ENCODE results near the gene HOXC13.

Gene HOXC13

DNA sequence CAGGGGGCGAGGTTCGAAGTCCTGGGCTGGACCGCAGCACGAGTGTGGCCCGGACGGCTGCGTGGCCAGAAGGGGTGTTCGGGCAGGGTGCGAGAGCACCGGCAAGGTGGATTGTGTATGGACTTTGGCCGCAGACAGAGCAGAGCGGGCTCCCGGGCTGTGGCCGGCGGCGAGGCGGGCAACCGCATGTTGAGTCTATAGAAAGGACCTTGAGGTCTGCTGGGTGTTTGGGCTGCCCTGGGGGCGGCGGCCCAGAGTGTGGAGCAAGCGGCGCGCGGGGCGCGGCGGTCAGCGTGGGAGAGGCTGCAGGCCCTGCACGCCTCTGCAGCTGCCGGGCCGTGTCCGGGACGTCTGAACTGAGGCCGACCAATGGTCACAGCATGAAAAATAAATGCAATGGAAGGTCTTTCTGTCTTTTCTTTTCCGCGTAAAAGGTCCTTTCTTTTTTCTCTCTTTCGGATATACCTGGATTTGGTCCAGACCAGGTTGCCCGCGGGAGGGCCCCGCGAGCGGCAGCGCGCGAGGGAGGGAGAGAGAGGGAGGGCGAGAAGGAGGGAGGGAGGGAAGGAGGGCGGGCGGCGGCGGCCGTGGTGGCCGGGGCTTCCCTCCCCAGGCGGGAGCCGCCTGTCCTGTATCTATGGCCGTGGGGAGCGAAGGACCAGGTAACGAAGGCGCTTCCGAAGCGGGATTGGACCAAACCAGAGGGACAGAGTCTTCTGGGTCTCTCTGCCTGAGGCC lies 55.8 kb downstream of the HOXC13 start:
- TF ChIP-seq, protein P1, sequence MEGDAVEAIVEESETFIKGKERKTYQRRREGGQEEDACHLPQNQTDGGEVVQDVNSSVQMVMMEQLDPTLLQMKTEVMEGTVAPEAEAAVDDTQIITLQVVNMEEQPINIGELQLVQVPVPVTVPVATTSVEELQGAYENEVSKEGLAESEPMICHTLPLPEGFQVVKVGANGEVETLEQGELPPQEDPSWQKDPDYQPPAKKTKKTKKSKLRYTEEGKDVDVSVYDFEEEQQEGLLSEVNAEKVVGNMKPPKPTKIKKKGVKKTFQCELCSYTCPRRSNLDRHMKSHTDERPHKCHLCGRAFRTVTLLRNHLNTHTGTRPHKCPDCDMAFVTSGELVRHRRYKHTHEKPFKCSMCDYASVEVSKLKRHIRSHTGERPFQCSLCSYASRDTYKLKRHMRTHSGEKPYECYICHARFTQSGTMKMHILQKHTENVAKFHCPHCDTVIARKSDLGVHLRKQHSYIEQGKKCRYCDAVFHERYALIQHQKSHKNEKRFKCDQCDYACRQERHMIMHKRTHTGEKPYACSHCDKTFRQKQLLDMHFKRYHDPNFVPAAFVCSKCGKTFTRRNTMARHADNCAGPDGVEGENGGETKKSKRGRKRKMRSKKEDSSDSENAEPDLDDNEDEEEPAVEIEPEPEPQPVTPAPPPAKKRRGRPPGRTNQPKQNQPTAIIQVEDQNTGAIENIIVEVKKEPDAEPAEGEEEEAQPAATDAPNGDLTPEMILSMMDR (IDR thresholded peaks at IDR 0.05; ENCODE audit: extremely low read depth, insufficient read depth, missing control alignments), result no peak
- in situ Hi-C loops (cut with MboI; ENCODE audit: low pct_unique_long_range_greater_than_20kb, low sequenced_read_pairs, unreplicated experiment), result no loop called here
- DNase-seq (ENCODE audit: low spot score), result no peak

DNA sequence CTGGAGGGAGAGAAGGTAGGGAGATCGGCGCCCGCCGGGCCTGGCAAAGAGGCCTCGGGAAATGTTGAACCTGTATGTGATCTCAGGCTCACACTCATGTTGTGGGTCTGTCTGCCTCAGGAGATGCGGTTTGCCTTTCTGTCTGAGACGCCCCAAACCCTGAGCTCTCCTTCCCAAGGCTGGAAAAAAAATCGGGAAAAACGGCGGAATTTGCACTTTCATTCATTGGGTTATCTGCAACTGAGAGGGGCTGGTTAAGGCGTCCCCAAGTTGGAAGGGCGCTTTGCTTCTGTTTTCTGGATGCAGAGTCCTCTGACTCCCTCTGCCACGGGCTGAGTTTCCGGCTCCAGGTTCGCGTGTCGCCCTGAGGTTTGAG lies 56.4 kb downstream of the HOXC13 start:
- DNase-seq (ENCODE audit: low spot score), result no peak
- TF ChIP-seq, protein P1 (IDR thresholded peaks at IDR 0.05; ENCODE audit: extremely low read depth, insufficient read depth, missing control alignments), result no peak
- in situ Hi-C loops (cut with MboI; ENCODE audit: low pct_unique_long_range_greater_than_20kb, low sequenced_read_pairs, unreplicated experiment), result no loop called here

DNA sequence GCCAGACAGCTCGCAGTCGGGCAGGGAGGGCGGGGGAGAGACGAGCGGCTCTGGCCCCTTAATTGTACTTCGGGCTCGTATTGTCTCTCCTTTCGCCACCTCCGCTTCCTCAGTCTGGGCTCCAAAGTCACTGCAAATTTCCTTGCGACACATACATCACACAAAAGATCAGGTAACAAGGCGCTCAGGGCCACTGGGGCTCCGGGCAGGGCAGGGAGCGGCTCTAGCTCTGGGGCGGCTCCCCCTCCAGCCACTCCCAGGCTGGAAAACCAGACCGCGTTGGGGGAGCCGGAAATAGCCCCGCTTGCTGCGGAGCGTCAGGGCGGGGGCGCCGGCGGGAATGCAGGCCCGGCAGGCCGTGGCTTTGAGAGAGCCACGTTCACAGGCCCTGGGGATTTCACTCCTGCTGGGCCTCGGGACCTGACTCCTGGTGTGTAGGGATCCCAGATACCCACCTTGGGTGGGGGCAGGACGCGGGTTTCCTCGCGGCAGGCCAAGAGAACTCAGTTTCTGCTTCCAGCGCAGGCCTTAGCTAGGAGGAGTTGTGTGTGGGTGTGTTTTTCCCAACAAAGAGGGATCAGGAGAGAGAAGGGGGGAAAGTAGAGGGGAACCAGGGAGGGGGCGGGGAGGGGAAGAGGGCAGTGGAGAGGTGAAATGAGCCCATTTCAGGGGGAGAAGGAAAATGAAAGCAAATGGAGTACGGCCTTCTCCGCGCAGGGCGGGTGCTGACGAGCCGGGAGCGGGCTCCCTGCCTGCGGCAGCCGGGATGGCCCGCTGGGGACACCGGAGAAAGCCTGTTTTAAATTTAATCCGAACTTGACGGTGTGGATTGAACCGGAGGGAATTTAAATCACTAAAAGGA lies 57.0 kb downstream of the HOXC13 start:
- in situ Hi-C loops (cut with MboI; ENCODE audit: low pct_unique_long_range_greater_than_20kb, low sequenced_read_pairs, unreplicated experiment), result no loop called here
- TF ChIP-seq, protein P1 (IDR thresholded peaks at IDR 0.05; ENCODE audit: extremely low read depth, insufficient read depth, missing control alignments), result no peak
- no peak for DNase-seq (ENCODE audit: low spot score)

Data from GM13977 (cell line).